GM12875 (cell line): ENCODE measurements around the gene KCNG4.
"Not testable (repeated sequence)": the region's sequence is repeated elsewhere in the genome, so short reads cannot be mapped to it uniquely, and the experiment has no call there.

Source experiments
- H3K4me3 ChIP-seq: one replicate; pipeline ENCODE4 v1.5.1; 2011; ENCODE audit warnings: low read depth, low read length, control low read depth
- CTCF ChIP-seq: IDR thresholded peaks from 2 replicates; pipeline ENCODE4 v1.5.1; 2011; ENCODE audit warnings: low read depth, mild to moderate bottlenecking, control low read depth, inconsistent platforms, low read length, moderate library complexity, borderline replicate concordance; ENCODE audit not compliant: insufficient read depth

Gene KCNG4

GRCh38 chr16:84212631-84213030, 27.2 kb downstream of the KCNG4 start:
- H3K4me3 ChIP-seq, result no peak overlapping the region
- no peak for TF ChIP-seq CTCF

- H3K4me3 ChIP-seq, result no peak overlapping the region
- no peak for TF ChIP-seq CTCF
These were observed 27.7 kb downstream of the KCNG4 start for GRCh38 chr16:84212154-84212553.

GRCh38 chr16:84209989-84210388, 29.8 kb downstream of the KCNG4 start:
- no peak for TF ChIP-seq CTCF
- H3K4me3 ChIP-seq, result no peak overlapping the region

- TF ChIP-seq CTCF, result no peak
These were observed 31.9 kb downstream of the KCNG4 start for GRCh38 chr16:84207879-84208278.

GRCh38 chr16:84207251-84207650, 32.6 kb downstream of the KCNG4 start:
- no peak overlapping the region for H3K4me3 ChIP-seq
- TF ChIP-seq CTCF, result no peak

More at GRCh38 chr16:84207879-84208278, 31.9 kb downstream of the KCNG4 start:
- no peak overlapping the region for H3K4me3 ChIP-seq

GRCh38 chr16:84205976-84206691, 33.7 kb downstream of the KCNG4 start:
- H3K4me3 ChIP-seq, result no peak overlapping the region
- TF ChIP-seq CTCF, result no peak

GRCh38 chr16:84205123-84205522, 34.7 kb downstream of the KCNG4 start:
- H3K4me3 ChIP-seq, result not testable (repeated sequence)

- not testable (repeated sequence) for H3K4me3 ChIP-seq
These were observed 35.3 kb downstream of the KCNG4 start for GRCh38 chr16:84204551-84204950.
